Colonic mucosa (tissue), 4 donors: ENCODE results near the gene LIPG. TPM values are rescaled to one million over a fixed set of nuclear protein-coding genes. Genes with fewer than 3 reads are reported as not detected.
A peak's percentile ranks its signal among the peaks of the same experiment; 100 is the strongest.

Experiments used
- DNase-seq: peaks from one replicate; pipeline ENCODE4 v3.0.0-alpha.2; 2020
- H3K27ac ChIP-seq: fragments of 200-600 bp; one replicate; pipeline ENCODE4 v1.8.0; 2021
- H3K27me3 ChIP-seq: fragments of 200-600 bp; one replicate; pipeline ENCODE4 v1.8.0; 2021
- H3K36me3 ChIP-seq: fragments of 200-600 bp; one replicate; pipeline ENCODE4 v1.8.0; 2021
- H3K4me1 ChIP-seq: fragments of 200-600 bp; one replicate; pipeline ENCODE4 v1.8.0; 2021; ENCODE audit warnings: mild to moderate bottlenecking
- H3K4me3 ChIP-seq: fragments of 200-600 bp; one replicate; pipeline ENCODE4 v1.8.0; 2021
- H3K9ac ChIP-seq, 2 donors: one replicate each; pipeline ENCODE4 v1.7.0; 2013; ENCODE audit warnings: control low read depth in 2 of 2, low read depth in 2 of 2, low read length in 2 of 2
- H3K9me3 ChIP-seq: fragments of 200-600 bp; one replicate; pipeline ENCODE4 v1.8.0; 2021
- intact Hi-C: fragments of 100-400 bp; cut with DNase I; formaldehyde crosslinking; loops from one replicate; pipeline ENCODE4 v1.14.1; 2022
- total RNA-seq, 2 donors: library from RNA; stranded (reverse); fragmentation: NEBNext Ultra II Directional in 1 of 2; extraction: Animal tissue kit (Norgen Biotek cat#: 25700) in 1 of 2; gene quantifications; one replicate each; pipeline ENCODE4 v1.2.1, GENCODE V29; 2021
- TF ChIP-seq, protein P1 (sequence below): fragments of 200-600 bp; IDR thresholded peaks from one replicate; pipeline ENCODE4 v1.8.0; 2022; ENCODE audit warnings: antibody characterized with exemption, mild to moderate bottlenecking
- donor health status: healthy.
- donor health status: DM: no; HTN: no; CAD: no.
- donor health status: DM: no; HTN: no; CAD: no.

LIPG gene
- total RNA-seq, 2 donors from 2014 or later, result 25.5 to 32.1 TPM

DNA sequence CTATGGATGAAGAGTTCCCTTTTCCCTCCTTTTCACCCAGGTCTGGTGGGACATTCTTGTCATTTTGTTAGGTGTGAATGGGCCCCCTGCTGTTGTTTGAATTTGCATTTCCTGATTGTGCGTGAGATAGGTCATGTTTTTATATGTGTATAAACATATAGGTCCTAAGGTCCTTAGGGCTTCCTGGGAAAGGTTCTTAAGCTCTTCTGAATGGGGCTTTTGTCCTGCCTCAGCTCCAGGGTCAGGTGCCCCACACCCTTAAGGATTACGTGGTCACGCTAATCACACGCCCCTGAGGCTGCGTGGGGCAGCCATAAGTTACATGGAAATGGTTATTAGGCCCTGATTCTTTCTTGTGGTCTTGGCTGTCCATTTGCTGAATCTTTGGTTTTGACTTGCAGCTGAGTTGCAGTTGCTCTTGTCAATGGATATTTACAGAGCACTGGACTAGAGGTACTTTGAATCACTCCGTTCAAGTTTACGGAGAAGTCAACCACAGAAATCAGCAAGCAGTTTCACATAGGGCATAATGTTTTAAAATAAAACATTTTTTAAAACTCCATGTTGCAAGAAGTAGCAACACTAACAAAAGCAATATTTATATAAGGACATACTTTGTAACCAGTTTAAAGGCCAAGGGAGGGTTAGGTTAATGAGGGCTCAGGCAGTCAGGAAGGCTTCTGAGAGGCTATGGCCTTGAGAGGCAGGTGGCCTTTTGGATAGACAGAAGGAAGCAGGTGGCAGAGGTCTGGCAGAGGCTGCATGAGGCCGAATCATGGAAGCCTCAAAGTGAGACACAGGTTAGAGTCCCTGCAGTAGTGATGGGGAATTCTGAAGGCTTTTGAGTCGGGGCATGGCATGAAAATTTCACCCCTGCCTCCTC lies 24.2 kb downstream of the LIPG start:
- no peak overlapping the region for H3K4me3 ChIP-seq
- no peaks in the 10 kb centered on the region for H3K9me3 ChIP-seq
- TF ChIP-seq, protein P1, sequence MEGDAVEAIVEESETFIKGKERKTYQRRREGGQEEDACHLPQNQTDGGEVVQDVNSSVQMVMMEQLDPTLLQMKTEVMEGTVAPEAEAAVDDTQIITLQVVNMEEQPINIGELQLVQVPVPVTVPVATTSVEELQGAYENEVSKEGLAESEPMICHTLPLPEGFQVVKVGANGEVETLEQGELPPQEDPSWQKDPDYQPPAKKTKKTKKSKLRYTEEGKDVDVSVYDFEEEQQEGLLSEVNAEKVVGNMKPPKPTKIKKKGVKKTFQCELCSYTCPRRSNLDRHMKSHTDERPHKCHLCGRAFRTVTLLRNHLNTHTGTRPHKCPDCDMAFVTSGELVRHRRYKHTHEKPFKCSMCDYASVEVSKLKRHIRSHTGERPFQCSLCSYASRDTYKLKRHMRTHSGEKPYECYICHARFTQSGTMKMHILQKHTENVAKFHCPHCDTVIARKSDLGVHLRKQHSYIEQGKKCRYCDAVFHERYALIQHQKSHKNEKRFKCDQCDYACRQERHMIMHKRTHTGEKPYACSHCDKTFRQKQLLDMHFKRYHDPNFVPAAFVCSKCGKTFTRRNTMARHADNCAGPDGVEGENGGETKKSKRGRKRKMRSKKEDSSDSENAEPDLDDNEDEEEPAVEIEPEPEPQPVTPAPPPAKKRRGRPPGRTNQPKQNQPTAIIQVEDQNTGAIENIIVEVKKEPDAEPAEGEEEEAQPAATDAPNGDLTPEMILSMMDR, result no peak
- peak overlapping the region; percentile 3 for H3K27ac ChIP-seq
- intact Hi-C loops, result no loop called here
- no peak for DNase-seq
- H3K27me3 ChIP-seq, result no peaks in the 10 kb centered on the region
- no peaks in the 10 kb centered on the region for H3K36me3 ChIP-seq
- H3K9ac ChIP-seq, result no peak overlapping the region
- H3K4me1 ChIP-seq, result peaks cover 4% of the 10 kb centered on the region

DNA sequence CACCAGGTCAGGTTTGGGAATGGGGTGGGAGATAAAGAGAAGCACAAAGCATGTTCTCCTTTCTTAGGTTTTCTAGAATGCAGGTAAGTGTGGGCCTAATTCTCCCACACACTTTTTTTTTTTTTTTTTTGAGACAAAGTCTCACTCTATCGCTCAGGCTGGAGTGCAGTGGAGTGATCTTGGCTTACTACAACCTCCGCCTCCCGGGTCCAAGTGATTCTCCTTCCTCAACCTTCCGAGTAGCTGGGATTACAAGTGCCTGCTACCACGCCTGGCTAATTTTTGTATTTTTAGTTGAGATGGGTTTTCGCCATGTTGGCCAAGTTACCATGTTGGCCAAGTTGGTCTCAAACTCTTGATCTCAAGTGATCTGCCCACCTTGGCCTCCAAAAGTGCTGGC lies 26.3 kb downstream of the LIPG start:
- intact Hi-C loops, result no loop called here
- TF ChIP-seq, protein P1, result no peak
- H3K4me1 ChIP-seq, result peaks cover 8% of the 10 kb centered on the region
- no peak overlapping the region for H3K27ac ChIP-seq
- no peak for DNase-seq
- H3K9me3 ChIP-seq, result no peaks in the 10 kb centered on the region
- no peak overlapping the region for H3K4me3 ChIP-seq
- no peaks in the 10 kb centered on the region for H3K27me3 ChIP-seq
- H3K36me3 ChIP-seq, result no peaks in the 10 kb centered on the region
- H3K9ac ChIP-seq, result no peak overlapping the region

DNA sequence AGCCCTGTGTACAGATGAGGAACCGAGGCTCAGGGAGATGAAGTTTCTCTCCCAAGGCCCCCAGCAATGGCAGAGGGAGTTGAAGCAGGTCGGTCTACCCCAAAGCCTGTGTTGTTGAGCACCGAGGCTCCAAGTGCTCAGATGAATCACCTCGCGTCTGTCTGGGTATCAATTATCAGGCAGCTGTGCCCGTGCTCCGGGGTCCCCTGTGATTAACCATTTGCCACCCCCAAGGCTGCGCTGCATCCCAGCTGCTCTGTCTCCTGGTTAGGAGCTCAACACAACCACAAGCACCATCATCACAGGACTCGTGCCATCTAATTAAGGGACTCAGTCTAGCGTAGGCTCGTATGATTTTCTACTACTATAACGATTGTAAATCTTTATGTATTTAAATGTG lies 27.1 kb downstream of the LIPG start:
- no peak for DNase-seq
- Histone ChIP-seq H3K9ac (peak overlapping the region in 1 of 2 donors; percentile 21), H3K4me3 (no peak overlapping the region), H3K36me3 (no peaks in the 10 kb centered on the region), H3K9me3 (no peaks in the 10 kb centered on the region), H3K4me1 (peaks cover 8% of the 10 kb centered on the region), H3K27ac (no peak overlapping the region), H3K27me3 (no peaks in the 10 kb centered on the region)
- intact Hi-C loops, result no loop called here
- TF ChIP-seq, protein P1, result no peak

DNA sequence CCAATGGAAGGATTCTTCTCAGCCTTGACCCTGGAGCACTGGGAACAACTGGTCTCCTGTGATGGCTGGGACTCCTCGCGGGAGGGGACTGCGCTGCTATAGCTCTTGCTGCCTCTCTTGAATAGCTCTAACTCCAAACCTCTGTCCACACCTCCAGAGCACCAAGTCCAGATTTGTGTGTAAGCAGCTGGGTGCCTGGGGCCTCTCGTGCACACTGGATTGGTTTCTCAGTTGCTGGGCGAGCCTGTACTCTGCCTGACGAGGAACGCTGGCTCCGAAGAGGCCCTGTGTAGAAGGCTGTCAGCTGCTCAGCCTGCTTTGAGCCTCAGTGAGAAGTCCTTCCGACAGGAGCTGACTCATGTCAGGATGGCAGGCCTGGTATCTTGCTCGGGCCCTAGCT lies 28.8 kb downstream of the LIPG start:
- Histone ChIP-seq H3K36me3 (no peaks in the 10 kb centered on the region), H3K4me3 (no peak overlapping the region), H3K27ac (peak overlapping the region; percentile 84), H3K9me3 (no peaks in the 10 kb centered on the region), H3K9ac (peak overlapping the region in 1 of 2 donors; percentile 53), H3K27me3 (no peaks in the 10 kb centered on the region), H3K4me1 (peaks cover 8% of the 10 kb centered on the region)
- TF ChIP-seq, protein P1, result no peak
- intact Hi-C loops, result no loop called here
- DNase-seq, result peak; percentile 56

DNA sequence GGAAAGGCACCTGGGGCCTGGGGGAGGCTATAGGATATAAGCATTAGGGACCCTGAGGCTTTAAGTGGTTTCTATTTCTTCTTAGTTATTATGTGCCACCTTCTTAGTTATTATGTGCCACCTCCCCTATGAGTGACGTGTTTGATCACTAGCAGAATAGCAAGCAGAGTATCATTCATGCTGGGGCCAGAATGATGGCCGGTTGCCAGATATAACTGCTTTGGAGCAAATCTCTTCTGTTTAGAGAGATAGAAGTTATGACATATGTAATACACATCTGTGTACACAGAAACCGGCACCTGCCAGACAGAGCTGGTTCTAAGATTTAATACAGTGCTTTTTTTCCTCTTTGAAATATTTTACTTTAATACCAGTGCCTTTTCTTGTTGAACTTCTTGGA lies 29.4 kb downstream of the LIPG start:
- Histone ChIP-seq H3K27ac (peak overlapping the region; percentile 84), H3K36me3 (no peaks in the 10 kb centered on the region), H3K4me3 (no peak overlapping the region), H3K27me3 (no peaks in the 10 kb centered on the region), H3K9ac (peak overlapping the region in 1 of 2 donors; percentile 53), H3K4me1 (peaks cover 8% of the 10 kb centered on the region), H3K9me3 (no peaks in the 10 kb centered on the region)
- TF ChIP-seq, protein P1, result no peak
- DNase-seq, result peak; percentile 70
- intact Hi-C loops, result no loop called here
